ENCODE data around the gene ROR1. TPM values are rescaled to one million over a fixed set of nuclear protein-coding genes. Genes with fewer than 3 reads are reported as not detected.

ROR1 gene
- total and polyA plus RNA-seq, 12 donors, result 2.9 to 36.2 (median 15.3) TPM

DNA sequence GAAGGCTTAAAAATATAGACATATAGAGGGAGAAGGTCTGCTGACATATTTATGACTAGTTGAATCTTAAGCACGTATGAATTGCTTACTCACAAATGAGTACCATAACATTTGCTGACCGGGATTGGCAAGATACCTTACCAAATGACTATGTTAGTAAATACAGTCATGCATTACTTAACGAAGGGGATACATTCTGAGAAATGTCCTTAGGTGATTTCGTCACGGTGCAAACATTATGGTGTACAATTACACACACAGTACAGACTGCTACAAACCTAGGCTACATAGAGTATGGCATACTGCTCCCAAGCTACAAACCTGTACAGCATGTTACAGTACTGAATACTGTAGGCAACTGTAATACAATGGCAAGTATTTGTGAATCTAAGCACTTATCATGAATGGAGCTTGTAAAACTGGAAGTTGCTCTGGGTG is 410.2 kb downstream of the ROR1 start:
- intact Hi-C loops (cut with DNase I), result no loop called here
- 87 to 88% methylated on average over 5 of the region's 5 CpGs for WGBS, 2 donors
- no peak for ATAC-seq

DNA sequence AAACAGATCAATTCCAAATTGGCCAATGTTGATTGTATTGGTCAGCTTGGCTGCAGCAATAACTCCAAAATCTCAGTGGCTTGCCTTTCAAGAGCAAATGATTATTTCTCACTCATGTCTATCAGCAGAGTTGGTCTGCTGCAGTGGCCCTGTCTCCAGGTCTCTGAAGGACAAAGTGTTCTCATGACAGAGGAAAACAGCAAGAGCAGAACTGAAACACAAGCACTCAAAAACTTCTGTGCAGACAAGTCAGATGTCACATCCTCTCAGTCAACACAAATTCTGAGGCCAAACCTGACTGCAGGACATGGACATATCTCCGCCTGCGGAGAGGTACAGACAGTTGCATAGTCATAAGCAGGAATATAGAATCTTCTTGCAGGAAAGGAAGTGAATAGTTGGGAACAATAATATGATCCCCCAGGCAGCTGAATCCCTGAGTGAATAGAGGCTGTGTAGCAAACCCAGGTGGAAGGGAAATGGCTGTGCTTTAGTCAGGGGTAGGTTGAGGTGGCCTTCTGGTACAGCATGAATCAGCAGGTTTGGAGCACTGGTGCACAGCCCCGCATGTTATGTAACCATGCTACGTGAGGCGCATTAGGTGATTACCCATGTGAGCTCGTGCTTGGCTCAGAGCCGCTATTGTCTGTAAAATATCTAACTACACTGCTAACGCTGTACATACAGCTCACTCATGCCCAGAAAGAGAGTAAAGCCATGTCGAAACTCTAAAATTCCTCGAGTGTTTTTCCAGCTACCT is 412.5 kb downstream of the ROR1 start:
- Histone ChIP-seq H3K4me3 (no peak overlapping the region), H3K9me3 (no peaks in the 10 kb centered on the region), H3K36me3 (no peaks in the 10 kb centered on the region), H3K27ac (peak overlapping the region in 7 of 10 donors; percentile 42 to 64 (median 53)), H3K4me1 (peaks cover 0 to 18% (median 4%) of the 10 kb centered on the region in 9 donors), H3K27me3 (no peaks in the 10 kb centered on the region)
- intact Hi-C loops (cut with DNase I), result no loop called here
- TF ChIP-seq, protein P1, sequence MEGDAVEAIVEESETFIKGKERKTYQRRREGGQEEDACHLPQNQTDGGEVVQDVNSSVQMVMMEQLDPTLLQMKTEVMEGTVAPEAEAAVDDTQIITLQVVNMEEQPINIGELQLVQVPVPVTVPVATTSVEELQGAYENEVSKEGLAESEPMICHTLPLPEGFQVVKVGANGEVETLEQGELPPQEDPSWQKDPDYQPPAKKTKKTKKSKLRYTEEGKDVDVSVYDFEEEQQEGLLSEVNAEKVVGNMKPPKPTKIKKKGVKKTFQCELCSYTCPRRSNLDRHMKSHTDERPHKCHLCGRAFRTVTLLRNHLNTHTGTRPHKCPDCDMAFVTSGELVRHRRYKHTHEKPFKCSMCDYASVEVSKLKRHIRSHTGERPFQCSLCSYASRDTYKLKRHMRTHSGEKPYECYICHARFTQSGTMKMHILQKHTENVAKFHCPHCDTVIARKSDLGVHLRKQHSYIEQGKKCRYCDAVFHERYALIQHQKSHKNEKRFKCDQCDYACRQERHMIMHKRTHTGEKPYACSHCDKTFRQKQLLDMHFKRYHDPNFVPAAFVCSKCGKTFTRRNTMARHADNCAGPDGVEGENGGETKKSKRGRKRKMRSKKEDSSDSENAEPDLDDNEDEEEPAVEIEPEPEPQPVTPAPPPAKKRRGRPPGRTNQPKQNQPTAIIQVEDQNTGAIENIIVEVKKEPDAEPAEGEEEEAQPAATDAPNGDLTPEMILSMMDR (IDR thresholded peaks at IDR 0.05), result no peak
- ATAC-seq (peak in 7 of 8 donors; percentile 72 to 89 (median 75)), DNase-seq (peak; percentile 29 to 70)
- 69 to 71% methylated on average over 10 of the region's 10 CpGs for WGBS, 2 donors

More for the DNA sequence above, 410.2 kb downstream of the ROR1 start:
- Histone ChIP-seq H3K4me1 (peaks cover 0 to 18% (median 4%) of the 10 kb centered on the region in 9 donors), H3K9me3 (no peaks in the 10 kb centered on the region), H3K27me3 (no peaks in the 10 kb centered on the region), H3K27ac (no peak overlapping the region), H3K36me3 (peaks cover 0 to 3% (median 0%) of the 10 kb centered on the region in 9 donors), H3K4me3 (no peak overlapping the region)
- DNase-seq, result no peak
- TF ChIP-seq, protein P1 (IDR thresholded peaks at IDR 0.05), result no peak

DNA sequence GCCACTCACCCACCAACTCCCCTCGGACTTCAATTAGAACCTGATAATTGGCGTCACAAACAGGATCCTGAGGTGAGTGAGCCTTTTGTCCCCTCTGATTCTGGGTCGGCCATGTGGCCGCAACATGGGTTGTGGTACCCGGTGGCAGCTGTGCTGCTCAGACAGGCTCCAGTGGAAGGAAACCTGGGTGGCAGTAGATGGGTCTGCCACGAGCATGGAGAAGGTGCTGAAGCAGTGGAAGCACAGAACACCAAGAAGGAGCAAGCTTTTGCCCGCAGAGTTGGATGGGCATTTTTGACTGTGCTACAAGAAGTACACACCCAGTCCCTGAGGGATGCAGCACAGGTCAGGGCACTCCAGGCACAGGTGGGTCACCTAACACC is 413.1 kb downstream of the ROR1 start:
- TF ChIP-seq, protein P1 (IDR thresholded peaks at IDR 0.05), result no peak
- H3K27ac ChIP-seq, result peak overlapping the region in 4 of 10 donors; percentile 42 to 61 (median 51)
- H3K9me3 ChIP-seq, result no peaks in the 10 kb centered on the region
- ATAC-seq (peak in 4 of 8 donors; percentile 5 to 51 (median 20)), DNase-seq (no peak)
- WGBS, 2 donors, result 81 to 84% methylated on average over 7 of the region's 7 CpGs
- peaks cover 0 to 18% (median 4%) of the 10 kb centered on the region in 9 donors for H3K4me1 ChIP-seq
- no peaks in the 10 kb centered on the region for H3K36me3 ChIP-seq
- intact Hi-C loops (cut with DNase I), result no loop called here
- no peak overlapping the region for H3K4me3 ChIP-seq
- no peaks in the 10 kb centered on the region for H3K27me3 ChIP-seq

DNA sequence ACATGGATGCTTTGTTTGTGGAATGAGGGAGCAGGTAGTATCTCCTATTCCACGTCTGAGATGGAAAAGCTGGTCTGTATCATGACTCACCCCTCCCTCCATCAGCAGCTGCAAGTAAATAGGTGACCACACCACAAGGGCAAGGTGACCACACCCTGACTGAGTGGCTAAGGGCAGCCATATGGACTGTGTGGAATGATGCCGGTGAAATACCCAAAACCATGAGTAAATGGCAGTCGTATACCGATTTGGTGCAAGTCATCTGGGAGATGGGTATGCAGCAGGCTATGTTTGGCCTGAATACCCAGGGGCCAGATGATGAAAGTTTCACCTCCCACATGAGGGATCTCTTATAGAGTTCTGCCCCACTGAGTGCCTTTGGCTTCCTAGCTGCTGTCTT is 413.8 kb downstream of the ROR1 start:
- no peaks in the 10 kb centered on the region for H3K36me3 ChIP-seq
- H3K27ac ChIP-seq, result no peak overlapping the region
- H3K4me3 ChIP-seq, result no peak overlapping the region
- ATAC-seq, result no peak
- no peaks in the 10 kb centered on the region for H3K27me3 ChIP-seq
- TF ChIP-seq, protein P1 (IDR thresholded peaks at IDR 0.05), result no peak
- DNase-seq, result no peak
- H3K4me1 ChIP-seq, result peaks cover 0 to 18% (median 4%) of the 10 kb centered on the region in 9 donors
- H3K9me3 ChIP-seq, result no peaks in the 10 kb centered on the region
- 88 to 91% methylated on average over 4 of the region's 4 CpGs for WGBS, 2 donors
- intact Hi-C loops (cut with DNase I), result no loop called here

Measured in heart right ventricle (tissue), 16 donors.